ENCODE measurements around the gene SOX12.

SOX12 gene

DNA sequence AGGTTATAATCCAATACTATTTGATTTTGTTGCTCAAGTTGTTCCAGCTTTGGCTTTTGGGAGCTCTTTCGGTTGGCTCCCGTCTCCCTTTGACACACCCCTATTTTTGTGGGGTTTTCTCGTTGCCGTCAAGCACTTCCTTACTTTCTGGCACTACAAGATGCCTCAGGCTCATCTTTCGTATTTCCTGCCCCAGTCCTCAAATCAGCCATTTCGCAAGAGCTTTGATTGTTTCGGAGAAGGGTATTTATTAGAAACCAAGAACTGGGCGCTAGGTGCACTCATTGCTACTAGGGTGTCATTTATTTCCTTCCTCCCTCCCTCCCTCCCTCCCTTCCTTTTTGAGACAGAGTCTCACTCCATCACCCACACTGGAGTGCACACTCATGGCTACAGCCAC lies 13.3 kb upstream of the SOX12 start:
- no peak for DNase-seq
- no peak for TF ChIP-seq CTCF (IDR thresholded peaks at IDR 0.05; ENCODE audit: low read length)
- TF ChIP-seq EZH2 (optimal IDR thresholded peaks at IDR 0.05; ENCODE audit: low read depth, low read length): no peak
- TF ChIP-seq EZH2phosphoT487 (IDR thresholded peaks at IDR 0.05; ENCODE audit: low read length): no peak
- Histone ChIP-seq H3K4me2 (ENCODE audit: low read depth, low read length) (no peak overlapping the region), H3K9me2 (replicated peaks; ENCODE audit: insufficient read depth, low read length) (no peaks in the 10 kb centered on the region), H3K9ac (ENCODE audit: low read length) (no peak overlapping the region), H3K9me3 (replicated peaks; ENCODE audit: insufficient read depth, low read length) (no peaks in the 10 kb centered on the region), H3K4me3 (ENCODE audit: low read length) (no peak overlapping the region), H2AFZ (ENCODE audit: low read length) (no peak overlapping the region), H4K20me1 (ENCODE audit: insufficient read depth, low read length) (no peaks in the 10 kb centered on the region), H3K79me2 (ENCODE audit: low read length) (no peaks in the 10 kb centered on the region), H3K27me3 (replicated peaks; ENCODE audit: insufficient read depth, low read length) (no peaks in the 10 kb centered on the region), H3K27ac (ENCODE audit: low read length) (no peak overlapping the region), H3K36me3 (replicated peaks; ENCODE audit: insufficient read depth, low read length) (no peaks in the 10 kb centered on the region), H3F3A (ENCODE audit: insufficient read depth, low read length) (0 out of 2 replicates have a peak, but pooled peaks cover 5% of the 10 kb centered on the region), H3K4me1 (ENCODE audit: low read length) (peaks cover 3% of the 10 kb centered on the region; the same call in 1 of the 2 replicates)

DNA sequence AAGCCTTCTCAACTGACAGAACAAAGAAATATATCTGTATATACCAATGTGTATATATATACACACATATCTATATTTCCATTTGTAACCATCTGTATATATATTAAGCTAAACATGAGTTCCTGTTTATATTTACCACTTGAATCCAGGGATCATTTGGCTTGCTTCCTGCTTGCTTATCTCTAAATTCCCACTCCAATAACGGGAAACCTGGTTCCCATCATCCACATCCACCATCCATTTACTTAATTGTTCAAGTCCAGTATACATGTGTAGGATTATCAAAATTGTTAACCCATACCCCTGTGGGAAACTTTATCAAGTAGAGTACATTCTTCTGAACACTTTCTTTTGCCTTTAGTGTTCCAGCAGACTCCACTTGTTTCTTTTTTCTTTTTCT lies 12.5 kb upstream of the SOX12 start:
- H2AFZ ChIP-seq (ENCODE audit: low read length): no peak overlapping the region

GRCh38 chr20:313402-313801 lies 11.9 kb upstream of the SOX12 start:
- Histone ChIP-seq H3K79me2 (ENCODE audit: low read length) (no peaks in the 10 kb centered on the region), H3K4me1 (ENCODE audit: low read length) (peaks cover 3% of the 10 kb centered on the region; the same call in 1 of the 2 replicates), H3K27me3 (replicated peaks; ENCODE audit: insufficient read depth, low read length) (no peaks in the 10 kb centered on the region), H3F3A (ENCODE audit: insufficient read depth, low read length) (0 out of 2 replicates have a peak, but pooled peaks cover 5% of the 10 kb centered on the region), H3K9me2 (replicated peaks; ENCODE audit: insufficient read depth, low read length) (no peaks in the 10 kb centered on the region), H3K9me3 (replicated peaks; ENCODE audit: insufficient read depth, low read length) (no peaks in the 10 kb centered on the region), H3K9ac (ENCODE audit: low read length) (no peak overlapping the region), H3K4me3 (ENCODE audit: low read length) (no peak overlapping the region), H3K36me3 (replicated peaks; ENCODE audit: insufficient read depth, low read length) (no peaks in the 10 kb centered on the region), H2AFZ (ENCODE audit: low read length) (no peak overlapping the region), H3K27ac (ENCODE audit: low read length) (no peak overlapping the region), H4K20me1 (ENCODE audit: insufficient read depth, low read length) (no peaks in the 10 kb centered on the region), H3K4me2 (ENCODE audit: low read depth, low read length) (no peak overlapping the region)
- no peak for DNase-seq
- no peak for TF ChIP-seq EZH2 (optimal IDR thresholded peaks at IDR 0.05; ENCODE audit: low read depth, low read length)
- TF ChIP-seq EZH2phosphoT487 (IDR thresholded peaks at IDR 0.05; ENCODE audit: low read length): no peak
- TF ChIP-seq CTCF (IDR thresholded peaks at IDR 0.05; ENCODE audit: low read length): no peak

More for the DNA sequence above, 12.5 kb upstream of the SOX12 start:
- H3K27ac ChIP-seq (ENCODE audit: low read length): no peak overlapping the region
- H3K4me1 ChIP-seq (ENCODE audit: low read length): peaks cover 3% of the 10 kb centered on the region; the same call in 1 of the 2 replicates
- DNase-seq: no peak
- H3K79me2 ChIP-seq (ENCODE audit: low read length): no peaks in the 10 kb centered on the region
- no peak for TF ChIP-seq EZH2 (optimal IDR thresholded peaks at IDR 0.05; ENCODE audit: low read depth, low read length)
- TF ChIP-seq CTCF (IDR thresholded peaks at IDR 0.05; ENCODE audit: low read length): no peak
- TF ChIP-seq EZH2phosphoT487 (IDR thresholded peaks at IDR 0.05; ENCODE audit: low read length): no peak
- no peaks in the 10 kb centered on the region for H3K36me3 ChIP-seq (replicated peaks; ENCODE audit: insufficient read depth, low read length)
- H4K20me1 ChIP-seq (ENCODE audit: insufficient read depth, low read length): no peaks in the 10 kb centered on the region
- H3K4me2 ChIP-seq (ENCODE audit: low read depth, low read length): no peak overlapping the region
- H3K9ac ChIP-seq (ENCODE audit: low read length): no peak overlapping the region
- H3K9me2 ChIP-seq (replicated peaks; ENCODE audit: insufficient read depth, low read length): no peaks in the 10 kb centered on the region
- H3F3A ChIP-seq (ENCODE audit: insufficient read depth, low read length): 0 out of 2 replicates have a peak, but pooled peaks cover 5% of the 10 kb centered on the region
- no peaks in the 10 kb centered on the region for H3K27me3 ChIP-seq (replicated peaks; ENCODE audit: insufficient read depth, low read length)
- H3K4me3 ChIP-seq (ENCODE audit: low read length): no peak overlapping the region
- H3K9me3 ChIP-seq (replicated peaks; ENCODE audit: insufficient read depth, low read length): no peaks in the 10 kb centered on the region

Measured in MM.1S (cell line).